ENCODE data around the gene ZC3H12D. TPM values are rescaled to one million over a fixed set of nuclear protein-coding genes. Genes with fewer than 3 reads are reported as not detected.
A peak's percentile ranks its signal among the peaks of the same experiment; 100 is the strongest.

ZC3H12D gene
- total RNA-seq (2014; rRNA removed) (not detected in 2 replicates), Bru-seq, nascent RNA (percentile 17 among the genes with signal in this experiment), BruChase-seq, experiment 1, labeled RNA remaining after a 6-hour chase (percentile 37 among the genes with signal in this experiment), BruChase-seq, experiment 2, labeled RNA remaining after a 2-hour chase (percentile 39 among the genes with signal in this experiment)
- long read RNA-seq: 0 reads

GRCh38 chr6:149484733-149485700 lies at the start of gene ZC3H12D:
Gene ZC3H12D, minus strand, starts transcription at chr6:149485014. Its CDS starts 10,471 bp downstream, at chr6:149474543.
- no peak within 1 kb of the TSS for H3K27ac ChIP-seq (ENCODE audit: low read length)
- POLR2A ChIA-PET (ENCODE audit: unreplicated experiment): no interaction called here
- intact Hi-C loops (cut with micrococcal nuclease): no loop called here
- DNase-seq: peak; percentile 47
- peak; percentile 89 for ATAC-seq
- H3K9me3 ChIP-seq (ENCODE audit: low read length): no peaks in the 10 kb centered on the region
- CTCF ChIA-PET: no interaction called here
- H3F3A ChIP-seq (ENCODE audit: low read length, unreplicated experiment): no peaks in the 10 kb centered on the region
- no peaks in the 10 kb centered on the region for H3K36me3 ChIP-seq (ENCODE audit: low read depth, low read length)
- H3K4me3 ChIP-seq (ENCODE audit: low read length): no peak within 1 kb of the TSS
- peak within 1 kb of the TSS; percentile 37 for H2AFZ ChIP-seq (ENCODE audit: low read length)
- BruUV-seq (replicated peaks): no TSS peak
- H3K27me3 ChIP-seq (ENCODE audit: low read length): no peaks in the 10 kb centered on the region
- TF ChIP-seq CTCF (conservative IDR thresholded peaks at IDR 0.05; ENCODE audit: low read depth, low read length) (peak; percentile 35; the same call in 1 of the 2 replicates), EZH2 (IDR thresholded peaks at IDR 0.05; ENCODE audit: low read length, unreplicated experiment) (no peak), EZH2phosphoT487 (IDR thresholded peaks at IDR 0.05; ENCODE audit: borderline replicate concordance, low read length) (no peak)
- H3K9me2 ChIP-seq (replicated peaks; ENCODE audit: low read length): no peaks in the 10 kb centered on the region
- H3K79me2 ChIP-seq (ENCODE audit: low read length): no peaks in the 10 kb centered on the region
- peaks cover 16% of the 10 kb centered on the region for H3K4me1 ChIP-seq (ENCODE audit: insufficient read depth, low read length)
- H4K20me1 ChIP-seq (ENCODE audit: low read length): no peaks in the 10 kb centered on the region
- H3K4me2 ChIP-seq (ENCODE audit: low read length): peak within 1 kb of the TSS; percentile 61
- H3K9ac ChIP-seq (ENCODE audit: low read length): no peak within 1 kb of the TSS

- Histone ChIP-seq H3K9me2 (replicated peaks; ENCODE audit: low read length) (no peaks in the 10 kb centered on the region), H3K4me3 (ENCODE audit: low read length) (no peak overlapping the region), H3K4me2 (ENCODE audit: low read length) (no peak overlapping the region), H3K4me1 (ENCODE audit: insufficient read depth, low read length) (no peaks in the 10 kb centered on the region), H3K79me2 (ENCODE audit: low read length) (no peaks in the 10 kb centered on the region), H4K20me1 (ENCODE audit: low read length) (no peaks in the 10 kb centered on the region), H2AFZ (ENCODE audit: low read length) (no peak overlapping the region), H3K36me3 (ENCODE audit: low read depth, low read length) (peaks cover 11% of the 10 kb centered on the region; the same call in 1 of the 2 replicates), H3K9ac (ENCODE audit: low read length) (no peak overlapping the region), H3K9me3 (ENCODE audit: low read length) (no peaks in the 10 kb centered on the region), H3K27ac (ENCODE audit: low read length) (no peak overlapping the region), H3K27me3 (ENCODE audit: low read length) (no peaks in the 10 kb centered on the region), H3F3A (ENCODE audit: low read length, unreplicated experiment) (no peaks in the 10 kb centered on the region)
- no TSS peak for BruUV-seq (replicated peaks)
- ChIA-PET POLR2A (ENCODE audit: unreplicated experiment) (no interaction called here), CTCF (no interaction called here)
- intact Hi-C loops (cut with micrococcal nuclease): no loop called here
- DNase-seq (no peak), ATAC-seq (no peak)
- TF ChIP-seq EZH2phosphoT487 (IDR thresholded peaks at IDR 0.05; ENCODE audit: borderline replicate concordance, low read length): no peak
- no peak for TF ChIP-seq EZH2 (IDR thresholded peaks at IDR 0.05; ENCODE audit: low read length, unreplicated experiment)
- TF ChIP-seq CTCF (conservative IDR thresholded peaks at IDR 0.05; ENCODE audit: low read depth, low read length): no peak
These were observed 44.8 kb upstream of the ZC3H12D start for GRCh38 chr6:149529650-149530049.

Data from PC-3 (cell line).